ENCODE measurements around the gene LRCH1. TPM values are rescaled to one million over a fixed set of nuclear protein-coding genes. Genes with fewer than 3 reads are reported as not detected.

Gene LRCH1
- total and polyA plus RNA-seq, 2 of the 13 experiments (the other 11 are each of a cell fraction or from before 2014, with no cell fraction given): 4.1 to 12.6 TPM

- no TSS peak for BruUV-seq (replicated peaks)
- H3K27me3 ChIP-seq (ENCODE audit: control insufficient read depth in 1 of 2, insufficient read depth in 2 of 2, low read length in 2 of 2): peaks cover 0 to 4% of the 10 kb centered on the region in 2 experiments; a peak in 2 of 5 replicates
- in situ Hi-C loops (cut with HindIII; ENCODE audit: extremely low pct_ligation_motif_present, low pct_unique_long_range_greater_than_20kb): no loop called here
- ATAC-seq (no peak), DNase-seq (ENCODE audit: low spot score) (no peak), FAIRE-seq (no peak)
- no peak overlapping the region for H3K4me3 ChIP-seq (replicated peaks in 1 of 3; ENCODE audit: insufficient read depth in 1 of 3, low read depth in 2 of 3, low read length in 3 of 3)
- H4K20me1 ChIP-seq (ENCODE audit: insufficient read depth, low read length): no peaks in the 10 kb centered on the region
- 54% methylated on average over 4 of the region's 4 CpGs for WGBS (ENCODE audit: low lambda C conversion rate)
- no peaks in the 10 kb centered on the region for H3K4me1 ChIP-seq (ENCODE audit: insufficient read depth, low read length)
- no peak overlapping the region for H3K9ac ChIP-seq (ENCODE audit: insufficient read depth, low read depth, low read length)
- ChIA-PET POLR2A (no interaction called here), CTCF (ENCODE audit: low intra/inter-chr PET ratio, low total read pairs) (no interaction called here)
- H2AFZ ChIP-seq (ENCODE audit: low read length): no peak overlapping the region
- H3K36me3 ChIP-seq (replicated peaks in 1 of 2; ENCODE audit: control insufficient read depth in 1 of 2, insufficient read depth in 2 of 2, low read length in 2 of 2): no peaks in the 10 kb centered on the region
- no peak overlapping the region for H3K27ac ChIP-seq (ENCODE audit: extremely low read length, insufficient read depth, low read length)
- intact Hi-C loops (cut with micrococcal nuclease; ENCODE audit: unreplicated experiment): no loop called here
- no peaks in the 10 kb centered on the region for H3K9me3 ChIP-seq (ENCODE audit: low read length)
- H3K4me2 ChIP-seq (ENCODE audit: low read depth, low read length): no peak overlapping the region
- H3K79me2 ChIP-seq (ENCODE audit: insufficient read depth, low read length): no peaks in the 10 kb centered on the region
- no peak for TF ChIP-seq PTBP1 (IDR thresholded peaks at IDR 0.05; ENCODE audit: low read depth, low read length, poor library complexity, severe bottlenecking)
- TF ChIP-seq, protein P1, sequence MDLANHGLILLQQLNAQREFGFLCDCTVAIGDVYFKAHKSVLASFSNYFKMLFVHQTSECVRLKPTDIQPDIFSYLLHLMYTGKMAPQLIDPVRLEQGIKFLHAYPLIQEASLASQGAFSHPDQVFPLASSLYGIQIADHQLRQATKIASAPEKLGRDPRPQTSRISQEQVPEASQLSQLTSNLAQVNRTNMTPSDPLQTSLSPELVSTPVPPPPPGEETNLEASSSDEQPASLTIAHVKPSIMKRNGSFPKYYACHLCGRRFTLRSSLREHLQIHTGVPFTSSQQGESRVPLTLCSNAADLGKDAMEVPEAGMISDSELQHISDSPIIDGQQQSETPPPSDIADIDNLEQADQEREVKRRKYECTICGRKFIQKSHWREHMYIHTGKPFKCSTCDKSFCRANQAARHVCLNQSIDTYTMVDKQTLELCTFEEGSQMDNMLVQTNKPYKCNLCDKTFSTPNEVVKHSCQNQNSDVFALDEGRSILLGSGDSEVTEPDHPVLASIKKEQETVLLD (CRISPR knock-in tag; IDR thresholded peaks at IDR 0.05; ENCODE audit: low read depth): no peak
- no peak for TF ChIP-seq ZBTB7B (CRISPR knock-in tag; IDR thresholded peaks at IDR 0.05)
- TF ChIP-seq JUND (CRISPR knock-in tag; IDR thresholded peaks at IDR 0.05): no peak
- TF ChIP-seq, protein P2, sequence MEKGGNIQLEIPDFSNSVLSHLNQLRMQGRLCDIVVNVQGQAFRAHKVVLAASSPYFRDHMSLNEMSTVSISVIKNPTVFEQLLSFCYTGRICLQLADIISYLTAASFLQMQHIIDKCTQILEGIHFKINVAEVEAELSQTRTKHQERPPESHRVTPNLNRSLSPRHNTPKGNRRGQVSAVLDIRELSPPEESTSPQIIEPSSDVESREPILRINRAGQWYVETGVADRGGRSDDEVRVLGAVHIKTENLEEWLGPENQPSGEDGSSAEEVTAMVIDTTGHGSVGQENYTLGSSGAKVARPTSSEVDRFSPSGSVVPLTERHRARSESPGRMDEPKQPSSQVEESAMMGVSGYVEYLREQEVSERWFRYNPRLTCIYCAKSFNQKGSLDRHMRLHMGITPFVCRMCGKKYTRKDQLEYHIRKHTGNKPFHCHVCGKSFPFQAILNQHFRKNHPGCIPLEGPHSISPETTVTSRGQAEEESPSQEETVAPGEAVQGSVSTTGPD (CRISPR knock-in tag; IDR thresholded peaks at IDR 0.05): no peak
- TF ChIP-seq, protein P3, sequence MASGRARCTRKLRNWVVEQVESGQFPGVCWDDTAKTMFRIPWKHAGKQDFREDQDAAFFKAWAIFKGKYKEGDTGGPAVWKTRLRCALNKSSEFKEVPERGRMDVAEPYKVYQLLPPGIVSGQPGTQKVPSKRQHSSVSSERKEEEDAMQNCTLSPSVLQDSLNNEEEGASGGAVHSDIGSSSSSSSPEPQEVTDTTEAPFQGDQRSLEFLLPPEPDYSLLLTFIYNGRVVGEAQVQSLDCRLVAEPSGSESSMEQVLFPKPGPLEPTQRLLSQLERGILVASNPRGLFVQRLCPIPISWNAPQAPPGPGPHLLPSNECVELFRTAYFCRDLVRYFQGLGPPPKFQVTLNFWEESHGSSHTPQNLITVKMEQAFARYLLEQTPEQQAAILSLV (CRISPR knock-in tag; IDR thresholded peaks at IDR 0.05; ENCODE audit: borderline replicate concordance): no peak
- TF ChIP-seq MAFF (IDR thresholded peaks at IDR 0.05; ENCODE audit: low read depth, low read length): no peak
- TF ChIP-seq ATF2 (CRISPR knock-in tag; IDR thresholded peaks at IDR 0.05): no peak
- TF ChIP-seq ZIK1 (CRISPR knock-in tag; IDR thresholded peaks at IDR 0.05; ENCODE audit: borderline replicate concordance, low read depth): no peak
- no peak for TF ChIP-seq ZEB1 (IDR thresholded peaks at IDR 0.05; ENCODE audit: insufficient replicate concordance, low read depth)
- TF ChIP-seq ZNF276 (CRISPR knock-in tag; IDR thresholded peaks at IDR 0.05; ENCODE audit: low read depth): no peak
- TF ChIP-seq POGZ (CRISPR knock-in tag; IDR thresholded peaks at IDR 0.05): no peak
Observed at GRCh38 chr13:46542833-46543232, 10.1 kb upstream of the LRCH1 start.

All from HepG2 (cell line).